ENCODE measurements around the gene S1PR3. TPM values are rescaled to one million over a fixed set of nuclear protein-coding genes. Genes with fewer than 3 reads are reported as not detected.
A peak's percentile ranks its signal among the peaks of the same experiment; 100 is the strongest.

The S1PR3 gene
- total RNA-seq, 1 donor from 2014 or later: 4.5 TPM

DNA sequence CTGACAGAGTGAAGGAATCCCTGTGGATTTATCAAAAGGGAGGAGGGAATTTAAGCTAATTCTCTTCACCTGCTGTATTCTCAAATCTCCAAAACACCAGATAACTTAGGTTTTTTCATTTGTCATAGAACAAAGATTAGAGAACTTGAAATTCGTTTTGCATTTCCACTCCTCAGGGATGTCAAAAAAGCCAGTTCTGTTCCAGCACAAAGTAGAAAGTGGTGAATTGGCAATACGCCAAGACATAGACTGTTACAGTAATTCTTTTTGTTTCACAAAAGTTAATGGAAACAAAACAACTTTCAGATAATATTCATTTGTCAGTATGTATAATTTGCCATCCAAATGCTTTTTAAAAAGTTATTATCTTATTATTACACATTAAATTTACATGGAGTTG lies 15.0 kb downstream of the S1PR3 start:
- H3K36me3 Mint-ChIP-seq (ENCODE audit: low read depth): no peaks in the 10 kb centered on the region
- H3K4me1 Mint-ChIP-seq (ENCODE audit: low read depth): peaks cover 8% of the 10 kb centered on the region
- H3K9me3 Mint-ChIP-seq (ENCODE audit: low read depth): no peaks in the 10 kb centered on the region
- H3K4me3 Mint-ChIP-seq (ENCODE audit: unreplicated experiment): no peak overlapping the region
- DNase-seq (ENCODE audit: low spot score): no peak
- TF ChIP-seq CTCF (IDR thresholded peaks at IDR 0.05): no peak
- H3K27ac Mint-ChIP-seq (ENCODE audit: unreplicated experiment): no peak overlapping the region
- peaks cover 7% of the 10 kb centered on the region for H3K27me3 Mint-ChIP-seq (ENCODE audit: low read depth)

- no peak for TF ChIP-seq CTCF (IDR thresholded peaks at IDR 0.05)
- no peak for DNase-seq (ENCODE audit: low spot score)
- Mint-ChIP-seq H3K9me3 (ENCODE audit: low read depth) (no peaks in the 10 kb centered on the region), H3K4me3 (ENCODE audit: unreplicated experiment) (no peak overlapping the region), H3K4me1 (ENCODE audit: low read depth) (no peaks in the 10 kb centered on the region), H3K27me3 (ENCODE audit: low read depth) (peaks cover 7% of the 10 kb centered on the region), H3K27ac (ENCODE audit: unreplicated experiment) (no peak overlapping the region), H3K36me3 (ENCODE audit: low read depth) (no peaks in the 10 kb centered on the region)
Measured at GRCh38 chr9:89006996-89007967, 16.0 kb downstream of the S1PR3 start.

GRCh38 chr9:89008055-89008743 lies 16.9 kb downstream of the S1PR3 start:
- TF ChIP-seq CTCF (IDR thresholded peaks at IDR 0.05): no peak
- peaks cover 7% of the 10 kb centered on the region for H3K27me3 Mint-ChIP-seq (ENCODE audit: low read depth)
- no peak overlapping the region for H3K4me3 Mint-ChIP-seq (ENCODE audit: unreplicated experiment)
- no peak overlapping the region for H3K27ac Mint-ChIP-seq (ENCODE audit: unreplicated experiment)
- no peaks in the 10 kb centered on the region for H3K9me3 Mint-ChIP-seq (ENCODE audit: low read depth)
- no peaks in the 10 kb centered on the region for H3K36me3 Mint-ChIP-seq (ENCODE audit: low read depth)
- H3K4me1 Mint-ChIP-seq (ENCODE audit: low read depth): no peaks in the 10 kb centered on the region
- DNase-seq (ENCODE audit: low spot score): no peak

DNA sequence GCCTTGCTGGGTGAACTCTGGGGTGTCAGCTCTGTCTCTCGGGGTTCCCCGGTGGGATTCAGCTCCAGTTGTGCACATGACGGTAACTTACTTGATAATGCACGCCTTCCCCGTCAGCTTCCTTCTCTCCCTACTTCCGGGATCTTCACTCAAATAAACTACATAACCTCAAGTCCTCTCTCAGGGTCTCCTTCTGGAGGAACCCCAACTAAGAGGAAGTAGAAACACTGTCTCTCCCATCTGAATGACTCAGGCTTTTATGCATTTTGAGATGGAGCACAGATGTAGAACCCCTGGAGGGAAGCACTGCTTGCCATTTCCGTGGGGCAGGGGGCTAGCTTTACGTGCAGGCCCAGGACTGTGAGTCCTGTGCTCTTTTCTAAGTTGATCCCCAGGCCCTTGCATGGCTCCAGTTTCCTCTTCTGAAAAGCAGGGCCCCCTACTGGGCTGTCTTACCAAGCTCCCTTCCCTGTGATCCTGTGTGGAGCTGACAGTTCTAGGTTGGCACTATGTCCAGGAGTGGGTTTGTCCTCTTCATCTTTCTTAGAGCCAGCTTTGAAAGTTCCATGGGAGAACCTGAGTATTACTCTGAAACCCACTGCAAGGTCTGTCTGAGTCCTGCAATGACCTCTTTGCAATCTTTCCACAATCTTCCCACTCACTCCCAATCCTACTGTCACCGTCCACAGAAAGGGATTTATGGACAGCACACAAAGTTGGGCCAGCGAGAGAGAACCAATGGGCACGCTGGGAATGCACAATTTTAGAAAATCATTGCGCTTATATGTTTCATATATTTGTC lies 17.7 kb downstream of the S1PR3 start:
- H3K36me3 Mint-ChIP-seq (ENCODE audit: low read depth): no peaks in the 10 kb centered on the region
- TF ChIP-seq CTCF (IDR thresholded peaks at IDR 0.05): peak; percentile 27
- H3K4me3 Mint-ChIP-seq (ENCODE audit: unreplicated experiment): no peak overlapping the region
- H3K27me3 Mint-ChIP-seq (ENCODE audit: low read depth): peaks cover 7% of the 10 kb centered on the region
- no peak for DNase-seq (ENCODE audit: low spot score)
- no peak overlapping the region for H3K27ac Mint-ChIP-seq (ENCODE audit: unreplicated experiment)
- H3K9me3 Mint-ChIP-seq (ENCODE audit: low read depth): no peaks in the 10 kb centered on the region
- no peaks in the 10 kb centered on the region for H3K4me1 Mint-ChIP-seq (ENCODE audit: low read depth)

GRCh38 chr9:89009546-89009840 lies 18.2 kb downstream of the S1PR3 start:
- no peak for TF ChIP-seq CTCF (IDR thresholded peaks at IDR 0.05)
- H3K27me3 Mint-ChIP-seq (ENCODE audit: low read depth): peaks cover 7% of the 10 kb centered on the region

More at GRCh38 chr9:89009546-89009840, 18.2 kb downstream of the S1PR3 start:
- Mint-ChIP-seq H3K4me1 (ENCODE audit: low read depth) (no peaks in the 10 kb centered on the region), H3K9me3 (ENCODE audit: low read depth) (no peaks in the 10 kb centered on the region), H3K27ac (ENCODE audit: unreplicated experiment) (no peak overlapping the region), H3K4me3 (ENCODE audit: unreplicated experiment) (no peak overlapping the region), H3K36me3 (ENCODE audit: low read depth) (no peaks in the 10 kb centered on the region)
- no peak for DNase-seq (ENCODE audit: low spot score)

Data from chondrocyte (in vitro differentiated cells).